Measurements from ENCODE around the gene NNMT.

Gene NNMT

DNA sequence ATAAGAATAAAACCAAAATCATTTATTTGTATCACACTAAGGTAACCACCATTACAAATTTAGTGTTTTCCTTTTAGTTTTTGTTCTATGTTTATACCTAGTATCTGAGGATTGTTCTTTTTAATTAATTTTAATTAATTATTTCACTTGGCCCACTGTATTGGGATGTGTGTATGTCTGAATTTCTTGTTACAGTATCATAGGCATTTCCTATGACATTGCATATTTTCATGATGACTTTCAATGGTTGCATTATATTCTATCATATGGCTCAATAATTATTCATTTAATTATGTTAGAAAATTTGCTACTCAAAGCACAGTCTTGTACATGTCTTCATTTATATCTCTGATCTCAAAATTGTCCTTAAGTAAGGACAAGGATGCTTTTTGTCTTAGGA, 63.1 kb downstream of the NNMT start:
- H4K20me1 ChIP-seq = no peaks in the 10 kb centered on the region
- H3K27me3 ChIP-seq = no peaks in the 10 kb centered on the region
- no peak overlapping the region for H3K27ac ChIP-seq
- H3K36me3 ChIP-seq = no peaks in the 10 kb centered on the region
- H3K9ac ChIP-seq = no peak overlapping the region
- no peak for TF ChIP-seq Cebpa-rat (IDR thresholded peaks at IDR 0.05)
- no peaks in the 10 kb centered on the region for H3K4me1 ChIP-seq
- H3K4me3 ChIP-seq = no peak overlapping the region
- no peaks in the 10 kb centered on the region for H3K9me3 ChIP-seq (replicated peaks in 1 of 11)
- no peak overlapping the region for H3K4me2 ChIP-seq

GRCh38 chr11:114362326-114362725, 66.1 kb downstream of the NNMT start:
- no peak overlapping the region for H3K4me3 ChIP-seq
- no peaks in the 10 kb centered on the region for H4K20me1 ChIP-seq
- peaks cover 0 to 8% (median 0%) of the 10 kb centered on the region in 10 experiments; a peak in 6 of 20 replicates for H3K4me1 ChIP-seq
- H3K36me3 ChIP-seq = no peaks in the 10 kb centered on the region
- no peak overlapping the region for H3K4me2 ChIP-seq
- TF ChIP-seq Cebpa-rat (IDR thresholded peaks at IDR 0.05) = no peak
- no peaks in the 10 kb centered on the region for H3K9me3 ChIP-seq (replicated peaks in 1 of 11)
- H3K9ac ChIP-seq = no peak overlapping the region
- H3K27me3 ChIP-seq = no peaks in the 10 kb centered on the region
- H3K27ac ChIP-seq = no peak overlapping the region

DNA sequence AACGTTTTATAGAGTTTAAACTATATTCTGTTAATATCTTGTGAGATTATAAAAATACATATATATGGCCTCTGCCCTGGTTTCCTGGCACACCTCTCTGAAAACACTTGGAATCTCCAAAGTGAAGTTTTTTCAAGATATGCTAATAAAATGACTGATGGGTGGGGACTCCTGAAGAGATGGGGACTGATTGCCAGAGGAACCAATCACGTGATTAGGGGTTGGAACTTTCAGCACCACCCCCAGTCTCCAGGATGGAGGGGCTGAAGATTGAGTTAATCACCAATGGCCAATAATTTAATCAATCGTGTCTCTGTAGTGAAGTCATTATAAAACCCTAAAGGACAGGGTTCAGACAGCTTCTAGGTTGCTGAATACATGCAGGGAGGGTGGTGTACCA, 66.8 kb downstream of the NNMT start:
- Histone ChIP-seq H4K20me1 (no peaks in the 10 kb centered on the region), H3K36me3 (no peaks in the 10 kb centered on the region), H3K4me3 (no peak overlapping the region), H3K4me1 (peaks cover 0 to 8% (median 0%) of the 10 kb centered on the region in 10 experiments; a peak in 6 of 20 replicates), H3K9me3 (replicated peaks in 1 of 11) (no peaks in the 10 kb centered on the region), H3K27ac (no peak overlapping the region), H3K4me2 (no peak overlapping the region), H3K9ac (no peak overlapping the region), H3K27me3 (no peaks in the 10 kb centered on the region)
- TF ChIP-seq Cebpa-rat (IDR thresholded peaks at IDR 0.05) = no peak
